Fibroblast of lung (primary cell): ENCODE results near the gene FTO.

Experiments used
- CTCF ChIP-seq, 2 donors: IDR thresholded peaks in 1 of 2; conservative IDR thresholded peaks in 1 of 2; 1 replicate in 1 of 2; 2 replicates in 1 of 2; pipeline ENCODE4 v1.5.1; 2011 to 2012; ENCODE audit warnings: low read length in 2 of 2, control low read depth in 1 of 2, inconsistent platforms in 1 of 2, low read depth in 1 of 2, mild to moderate bottlenecking in 1 of 2
- EZH2 ChIP-seq: IDR thresholded peaks from 2 replicates; pipeline ENCODE4 v1.5.1; 2012; ENCODE audit warnings: low read length, control low read depth, mild to moderate bottlenecking; ENCODE audit errors: missing control alignments

GRCh38 chr16:53866520-53866919 is 162.6 kb downstream of the FTO start:
- no peak for TF ChIP-seq CTCF (conservative IDR thresholded peaks at IDR 0.05 in 1 of 2, IDR thresholded peaks at IDR 0.05 in 1 of 2; ENCODE audit: low read depth in 1 of 2, low read length in 2 of 2)
- no peak for TF ChIP-seq EZH2
